SK-N-SH (cell line): ENCODE measurements around the gene RNPEPL1. TPM values are rescaled to one million over a fixed set of nuclear protein-coding genes. Genes with fewer than 3 reads are reported as not detected.

Experiments used
- CTCF ChIA-PET: fragments of 300-600, 350-600 bp; formaldehyde crosslinking; extraction: SDS; loops from one replicate; lab custom pipeline; 2021; lab: Yijun Ruan, JAX
- POLR2A ChIA-PET: fragments of 350-600 bp; sonication (Branson Sonifier 250); formaldehyde crosslinking; extraction: SDS; loops from one replicate; lab custom pipeline; 2020; ENCODE audit warnings: antibody characterized with exemption, inconsistent platforms; lab: Yijun Ruan, JAX
- DNase-seq: peaks from one replicate; pipeline ENCODE4 v3.0.0; 2012
- H2AFZ ChIP-seq: fragments of 200-600 bp; sonication (generic); 2 replicates; pipeline ENCODE4 v1.8.1; 2016; ENCODE audit warnings: antibody characterized with exemption, mild to moderate bottlenecking, low read depth
- H3F3A ChIP-seq: fragments of 200-600 bp; sonication (generic); replicated peaks from 2 replicates; pipeline ENCODE3; 2016; ENCODE audit warnings: antibody characterized with exemption, mild to moderate bottlenecking; ENCODE audit not compliant: insufficient read depth
- H3K27ac ChIP-seq, 2 experiments: fragments of 200-500 bp in 1 of 2; fragments of 200-600 bp in 1 of 2; sonication (Bioruptor generic) in 1 of 2; sonication (generic), shearing (Covaris generic) in 1 of 2; 2 replicates each; pipeline versions ENCODE4 v1.5.1 to v1.6.1; 2014 to 2016; ENCODE audit warnings: low read depth in 2 of 2, inconsistent platforms in 1 of 2, low read length in 1 of 2, mild to moderate bottlenecking in 1 of 2, mixed read lengths in 1 of 2
- H3K27me3 ChIP-seq: fragments of 200-600 bp; sonication (generic), shearing (Covaris generic); 2 replicates; pipeline ENCODE4 v1.6.1; 2016; ENCODE audit warnings: mixed run types; ENCODE audit not compliant: insufficient read depth
- H3K36me3 ChIP-seq, 2 experiments: fragments of 200-500 bp in 1 of 2; fragments of 200-600 bp in 1 of 2; sonication (Bioruptor generic) in 1 of 2; sonication (generic) in 1 of 2; replicated peaks in 1 of 2; 2 replicates each; pipeline versions ENCODE3 to v1.5.1; 2014 to 2016; ENCODE audit warnings: low read length in 1 of 2, mild to moderate bottlenecking in 1 of 2; ENCODE audit not compliant: insufficient read depth in 2 of 2, control insufficient read depth in 1 of 2
- H3K4me1 ChIP-seq, 2 experiments: fragments of 200-500 bp in 1 of 2; fragments of 200-600 bp in 1 of 2; sonication (Bioruptor generic) in 1 of 2; sonication (generic), shearing (Covaris generic) in 1 of 2; 2 replicates each; pipeline versions ENCODE4 v1.5.1 to v1.6.1; 2014 to 2016; ENCODE audit warnings: low read depth in 1 of 2, low read length in 1 of 2, mixed run types in 1 of 2; ENCODE audit not compliant: insufficient read depth in 2 of 2, control insufficient read depth in 1 of 2
- H3K4me2 ChIP-seq: fragments of 200-600 bp; sonication (generic), shearing (Covaris generic); 2 replicates; pipeline ENCODE4 v1.6.1; 2017; ENCODE audit warnings: mixed run types
- H3K4me3 ChIP-seq, 2 experiments: fragments of 200-500 bp in 1 of 2; fragments of 200-600 bp in 1 of 2; sonication (Bioruptor generic) in 1 of 2; sonication (generic), shearing (Covaris generic) in 1 of 2; 2 replicates each; pipeline versions ENCODE4 v1.5.1 to v1.8.1; 2014 to 2016; ENCODE audit warnings: low read depth in 2 of 2, inconsistent platforms in 1 of 2, low read length in 1 of 2, mild to moderate bottlenecking in 1 of 2, mixed read lengths in 1 of 2, moderate library complexity in 1 of 2
- H3K79me2 ChIP-seq: fragments of 200-600 bp; sonication (generic); 2 replicates; pipeline ENCODE4 v1.8.1; 2017; ENCODE audit warnings: mild to moderate bottlenecking; ENCODE audit not compliant: insufficient read depth
- H3K9ac ChIP-seq: fragments of 200-600 bp; sonication (generic); 2 replicates; pipeline ENCODE4 v1.6.1; 2017; ENCODE audit warnings: mixed run types
- H3K9me2 ChIP-seq: fragments of 200-600 bp; sonication (generic); 2 replicates; pipeline ENCODE4 v1.6.1; 2017; ENCODE audit warnings: mixed run types
- H3K9me3 ChIP-seq: fragments of 200-600 bp; sonication (generic); 2 replicates; pipeline ENCODE4 v1.6.1; 2017; ENCODE audit warnings: mixed run types, mild to moderate bottlenecking, moderate library complexity
- H4K20me1 ChIP-seq: fragments of 200-600 bp; sonication (generic); 2 replicates; pipeline ENCODE4 v1.6.1; 2017; ENCODE audit warnings: mild to moderate bottlenecking, mixed run types; ENCODE audit not compliant: insufficient read depth
- ELF1 ChIP-seq: IDR thresholded peaks from 2 replicates; pipeline ENCODE4 v1.4.0; 2012
- EP300 ChIP-seq, 2 experiments: IDR thresholded peaks; 2 replicates each; pipeline versions ENCODE4 v1.4.0 to v1.6.1; 2012; ENCODE audit warnings: borderline replicate concordance in 1 of 2, low read depth in 1 of 2, low read length in 1 of 2
- EZH2phosphoT487 ChIP-seq: fragments of 200-600 bp; sonication (generic); IDR thresholded peaks from 2 replicates; pipeline ENCODE4 v1.6.1; 2017; ENCODE audit warnings: low read depth, mixed run types, mild to moderate bottlenecking, antibody characterized with exemption, moderate library complexity, borderline replicate concordance
- FOSL2 ChIP-seq: IDR thresholded peaks from 2 replicates; pipeline ENCODE4 v1.4.0; 2012; ENCODE audit warnings: low read depth, mild to moderate bottlenecking, moderate library complexity, borderline replicate concordance
- IRF3 ChIP-seq: fragments of 150-350 bp; IDR thresholded peaks from 2 replicates; pipeline ENCODE4 v1.6.1; 2016; ENCODE audit warnings: mild to moderate bottlenecking, low read depth, low read length
- JUND ChIP-seq: IDR thresholded peaks from 2 replicates; pipeline ENCODE4 v1.4.0; 2012
- MEF2A ChIP-seq: IDR thresholded peaks from 2 replicates; pipeline ENCODE4 v1.4.0; 2012; ENCODE audit warnings: low read depth, borderline replicate concordance
- MXI1 ChIP-seq: IDR thresholded peaks from 2 replicates; pipeline ENCODE4 v1.6.1; 2012; ENCODE audit warnings: mild to moderate bottlenecking, low read depth, low read length, improper control_type of control experiment
- POLR2AphosphoS5 ChIP-seq: IDR thresholded peaks from 2 replicates; pipeline ENCODE4 v1.6.1; 2012; ENCODE audit warnings: low read depth, low read length
- RXRA ChIP-seq: IDR thresholded peaks from 2 replicates; pipeline ENCODE4 v1.4.0; 2012; ENCODE audit warnings: low read depth, mild to moderate bottlenecking, borderline replicate concordance
- SMC3 ChIP-seq: IDR thresholded peaks from 2 replicates; pipeline ENCODE4 v1.6.1; 2012; ENCODE audit warnings: low read depth, low read length, improper control_type of control experiment
- TCF12 ChIP-seq: IDR thresholded peaks from 2 replicates; pipeline ENCODE4 v1.4.0; 2012
- USF1 ChIP-seq: IDR thresholded peaks from 2 replicates; pipeline ENCODE4 v1.4.0; 2012; ENCODE audit warnings: low read depth, borderline replicate concordance
- USF2 ChIP-seq: fragments of 150-350 bp; IDR thresholded peaks from 2 replicates; pipeline ENCODE4 v1.6.1; 2017; ENCODE audit warnings: antibody characterized with exemption, low read length, low read depth, borderline replicate concordance
- WGBS: methylation state at CpG from one replicate; pipeline ENCODE4 v1.1.6; 2017; ENCODE audit warnings: low lambda C conversion rate; 5-methylcytosine and 5-hydroxymethylcytosine counted together
- polyA plus RNA-seq, 3 experiments: library from polyadenylated mRNA; depleted of rRNA; stranded (reverse); fragments of >200 nt; gene quantifications; 2 replicates each; pipeline ENCODE4 v1.2.3, GENCODE V29; 2012

Gene RNPEPL1
- polyA plus RNA-seq, 1 of the 3 experiments (the other 2 are of a cell fraction), result 14.3 TPM

- Histone ChIP-seq H3K4me1 (peaks cover 0 to 7% of the 10 kb centered on the region in 2 experiments; a peak in 1 of 4 replicates), H4K20me1 (peaks cover 17% of the 10 kb centered on the region; the same call in 1 of the 2 replicates), H3K27me3 (no peaks in the 10 kb centered on the region), H3K9me2 (no peaks in the 10 kb centered on the region), H3K9me3 (no peaks in the 10 kb centered on the region), H3F3A (peaks cover 3% of the 10 kb centered on the region), H2AFZ (no peak overlapping the region), H3K79me2 (peaks cover 24% of the 10 kb centered on the region; the same call in 1 of the 2 replicates), H3K4me2 (no peak overlapping the region), H3K9ac (no peak overlapping the region)
- POLR2A ChIA-PET, result no interaction called here
- 93% methylated on average over 2 of the region's 32 CpGs for WGBS
- no peak for TF ChIP-seq POLR2AphosphoS5
- no peak for TF ChIP-seq IRF3
- no peak for TF ChIP-seq FOSL2
- no peak for TF ChIP-seq USF1
- no peak for TF ChIP-seq ELF1
- no peak for TF ChIP-seq SMC3
- no peak for TF ChIP-seq USF2
- no peak for TF ChIP-seq MEF2A
- TF ChIP-seq EP300 (IDR thresholded peaks at IDR 0.05; ENCODE audit: borderline replicate concordance in 1 of 2, low read depth in 1 of 2, low read length in 1 of 2), result no peak
- no peak for TF ChIP-seq EZH2phosphoT487
- no peak for TF ChIP-seq RXRA
- no peak for TF ChIP-seq MXI1
- no peak for TF ChIP-seq JUND
- no peak for TF ChIP-seq TCF12
- TF ChIP-seq, all 33 proteins: peak for 0
- Histone ChIP-seq H3K4me3 (no peak overlapping the region), H3K36me3 (peaks cover 4 to 45% of the 10 kb centered on the region in 2 experiments), H3K27ac (no peak overlapping the region)
- CTCF ChIA-PET, result interaction anchor here (1.9 to 3.1 kb wide), 2 partner anchors 10 to 62 kb away, joined by 6 to 14 read pairs; no protein-coding TSS in a partner anchor
- DNase-seq, result no peak
Observed at GRCh38 chr2:240576436-240577205, 8.3 kb downstream of the RNPEPL1 start.
